Stimulated activated CD8-positive, alpha-beta memory T cell treated with anti-CD3 and anti-CD28 coated beads, Interleukin-15, amount 100 ng/mL, for 48 hours (primary cell): ENCODE results near the gene TPR.

Source experiments
- DNase-seq, 2 donors: peaks; one replicate each; pipeline ENCODE4 v3.0.0-alpha.2; 2020; ENCODE audit warnings: low read depth in 2 of 2

TPR gene

GRCh38 chr1:186327331-186327730 is 47.7 kb downstream of the TPR start:
- DNase-seq, result no peak

GRCh38 chr1:186326009-186326408 is 49.0 kb downstream of the TPR start:
- DNase-seq, result no peak

GRCh38 chr1:186325239-186325638 is 49.8 kb downstream of the TPR start:
- DNase-seq, result no peak

GRCh38 chr1:186323865-186324264 is 51.2 kb downstream of the TPR start:
- DNase-seq, result no peak

GRCh38 chr1:186315570-186315969 is 59.5 kb downstream of the TPR start:
- DNase-seq, result no peak

- DNase-seq, result no peak
Observed at GRCh38 chr1:186311375-186312051, 63.5 kb downstream of the TPR start.

- DNase-seq, result no peak
Observed at GRCh38 chr1:186310307-186310706, 64.7 kb downstream of the TPR start.

- DNase-seq, result no peak
Observed at GRCh38 chr1:186308264-186309060, 66.6 kb downstream of the TPR start.

- DNase-seq, result no peak
Observed at GRCh38 chr1:186307445-186307844, 67.6 kb downstream of the TPR start.

- DNase-seq, result no peak
Observed at GRCh38 chr1:186306533-186306932, 68.5 kb downstream of the TPR start.

GRCh38 chr1:186304982-186305949 is 69.8 kb downstream of the TPR start:
- no peak for DNase-seq

- no peak for DNase-seq
Observed at GRCh38 chr1:186303911-186304310, 71.1 kb downstream of the TPR start.

- DNase-seq, result no peak
Observed at GRCh38 chr1:186302381-186302920, 72.6 kb downstream of the TPR start.

- DNase-seq, result no peak
Observed at GRCh38 chr1:186301448-186301847, 73.6 kb downstream of the TPR start.

- DNase-seq, result no peak
Observed at GRCh38 chr1:186300056-186300455, 75.0 kb downstream of the TPR start.

GRCh38 chr1:186299570-186299969 is 75.5 kb downstream of the TPR start:
- DNase-seq, result no peak

- no peak for DNase-seq
Observed at GRCh38 chr1:186298851-186299250, 76.2 kb downstream of the TPR start.

GRCh38 chr1:186297439-186298045 is 77.5 kb downstream of the TPR start:
- no peak for DNase-seq

- no peak for DNase-seq
Observed at GRCh38 chr1:186295980-186296379, 79.1 kb downstream of the TPR start, which contains the start of gene PRG4. TSS of gene PRG4 (plus strand) at chr1:186296279.

- DNase-seq, result no peak
Observed at GRCh38 chr1:186292875-186293274, 82.2 kb downstream of the TPR start.

- no peak for DNase-seq
Observed at GRCh38 chr1:186291271-186291670, 83.8 kb downstream of the TPR start.
